Measurements from ENCODE around the gene HTT-AS.

Gene HTT-AS

GRCh38 chr4:3077796-3078195 is 3.5 kb upstream of the HTT-AS start:
- no peak for TF ChIP-seq CTCF (IDR thresholded peaks at IDR 0.05; ENCODE audit: low read depth, low read length, missing control alignments)
- no peaks in the 10 kb centered on the region for H3K27me3 ChIP-seq (replicated peaks)
- H3K4me3 ChIP-seq (ENCODE audit: low read depth, low read length) = no peak overlapping the region
- no peak overlapping the region for H3K27ac ChIP-seq
- no peaks in the 10 kb centered on the region for H3K36me3 ChIP-seq (replicated peaks)
- DNase-seq = no peak
- in situ Hi-C loops (cut with HindIII; ENCODE audit: low pct_ligation_motif_present, low sequenced_read_pairs) = no loop called here

- H3K27ac ChIP-seq = peak overlapping the region; percentile 69
- DNase-seq = no peak
Observed at GRCh38 chr4:3075652-3075981, 1.3 kb upstream of the HTT-AS start.

GRCh38 chr4:3074846-3075651 is 711 bp upstream of the HTT-AS start:
- Histone ChIP-seq H3K27me3 (replicated peaks) (no peaks in the 10 kb centered on the region), H3K4me3 (ENCODE audit: low read depth, low read length) (peak overlapping the region; percentile 90), H3K36me3 (replicated peaks) (no peaks in the 10 kb centered on the region), H3K27ac (peak overlapping the region; percentile 75)
- peak; percentile 66 for DNase-seq
- no peak for TF ChIP-seq CTCF (IDR thresholded peaks at IDR 0.05; ENCODE audit: low read depth, low read length, missing control alignments)
- in situ Hi-C loops (cut with HindIII; ENCODE audit: low pct_ligation_motif_present, low sequenced_read_pairs) = no loop called here

More at GRCh38 chr4:3075652-3075981, 1.3 kb upstream of the HTT-AS start:
- H3K27me3 ChIP-seq (replicated peaks) = no peaks in the 10 kb centered on the region
- peak overlapping the region; percentile 90 for H3K4me3 ChIP-seq (ENCODE audit: low read depth, low read length)
- H3K36me3 ChIP-seq (replicated peaks) = no peaks in the 10 kb centered on the region
- no peak for TF ChIP-seq CTCF (IDR thresholded peaks at IDR 0.05; ENCODE audit: low read depth, low read length, missing control alignments)
- in situ Hi-C loops (cut with HindIII; ENCODE audit: low pct_ligation_motif_present, low sequenced_read_pairs) = no loop called here

- peak; percentile 26 for TF ChIP-seq CTCF (IDR thresholded peaks at IDR 0.05; ENCODE audit: low read depth, low read length, missing control alignments)
- no peaks in the 10 kb centered on the region for H3K36me3 ChIP-seq (replicated peaks)
- H3K27ac ChIP-seq = no peak overlapping the region
- in situ Hi-C loops (cut with HindIII; ENCODE audit: low pct_ligation_motif_present, low sequenced_read_pairs) = no loop called here
- peak overlapping the region; percentile 62 for H3K4me3 ChIP-seq (ENCODE audit: low read depth, low read length)
- H3K27me3 ChIP-seq (replicated peaks) = no peaks in the 10 kb centered on the region
- no peak for DNase-seq
Observed at GRCh38 chr4:3073158-3074077, 920 bp downstream of the HTT-AS start.

- no peak for DNase-seq
- Histone ChIP-seq H3K27ac (no peak overlapping the region), H3K4me3 (ENCODE audit: low read depth, low read length) (no peak overlapping the region), H3K27me3 (replicated peaks) (no peaks in the 10 kb centered on the region), H3K36me3 (replicated peaks) (no peaks in the 10 kb centered on the region)
- no peak for TF ChIP-seq CTCF (IDR thresholded peaks at IDR 0.05; ENCODE audit: low read depth, low read length, missing control alignments)
- in situ Hi-C loops (cut with HindIII; ENCODE audit: low pct_ligation_motif_present, low sequenced_read_pairs) = no loop called here
Observed at GRCh38 chr4:3071811-3072210, 2.5 kb downstream of the HTT-AS start.

Measured in brain microvascular endothelial cell (primary cell).